ENCODE measurements around the gene PRKCA.

The PRKCA gene

DNA sequence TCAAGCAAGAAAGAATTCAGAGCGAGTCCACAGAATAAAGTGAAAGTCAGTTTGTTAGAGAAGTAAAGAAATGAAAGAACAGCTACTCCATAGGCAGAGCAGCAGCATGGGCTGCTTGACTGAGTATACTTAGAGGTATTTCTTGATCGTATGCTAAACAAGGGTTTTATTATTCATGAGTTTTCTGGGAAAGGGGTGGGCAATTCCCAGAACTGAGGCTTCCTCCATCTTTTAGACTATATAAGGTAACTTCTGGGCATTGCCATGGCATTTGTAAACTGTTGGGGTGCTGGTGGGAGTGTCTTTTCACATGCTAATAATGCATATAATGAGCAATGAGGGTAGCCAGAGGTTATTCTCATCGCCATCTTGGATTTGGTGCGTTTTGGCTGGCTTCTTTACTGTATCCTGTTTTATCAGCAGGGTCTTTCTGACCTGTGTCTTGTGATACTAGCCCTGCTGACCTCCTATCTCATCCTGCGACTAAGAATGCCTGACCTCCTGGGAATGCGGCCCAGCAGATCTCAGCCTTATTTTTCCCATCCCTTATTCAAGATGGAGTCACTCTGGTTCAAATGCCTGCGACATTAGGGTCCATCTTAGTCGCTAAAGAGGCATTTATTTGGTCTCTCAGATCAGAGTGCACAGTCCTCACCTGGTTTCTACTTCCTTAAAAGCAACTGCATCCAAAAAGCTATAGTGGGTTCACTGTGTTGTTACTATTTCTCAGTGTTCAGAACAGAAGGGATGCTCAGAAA lies 432.0 kb downstream of the PRKCA start:
- no peak for DNase-seq (ENCODE audit: insufficient read length)
- FAIRE-seq = no peak
- TF ChIP-seq TAF1 (IDR thresholded peaks at IDR 0.05; ENCODE audit: borderline replicate concordance, low read depth, low read length) = no peak

DNA sequence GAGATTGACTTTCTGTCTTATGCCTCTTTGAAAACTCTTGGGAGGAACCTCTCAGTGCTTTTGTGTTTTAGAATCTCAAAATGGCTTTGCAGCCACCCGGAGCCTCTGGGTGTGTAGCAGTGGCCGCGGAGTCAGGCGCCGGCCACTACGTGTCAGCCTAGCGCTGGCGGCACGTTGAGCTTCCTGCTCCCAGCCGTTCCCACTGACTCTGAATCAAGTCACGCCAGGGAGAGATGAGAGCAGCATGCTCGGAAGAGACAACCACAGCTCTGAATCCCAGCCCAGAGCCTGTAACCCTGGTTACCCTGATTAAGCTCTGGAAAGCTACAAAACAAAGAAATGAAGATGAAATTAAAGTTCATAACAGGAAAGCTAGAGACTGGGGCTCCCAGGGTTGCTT lies 435.1 kb downstream of the PRKCA start:
- no peak for FAIRE-seq
- TF ChIP-seq POLR2A (IDR thresholded peaks at IDR 0.05; ENCODE audit: low read depth, low read length) (no peak), POLR2AphosphoS5 (IDR thresholded peaks at IDR 0.05; ENCODE audit: low read depth, low read length) (no peak), TAF1 (IDR thresholded peaks at IDR 0.05; ENCODE audit: borderline replicate concordance, low read depth, low read length) (no peak)
- DNase-seq (ENCODE audit: insufficient read length) = no peak

DNA sequence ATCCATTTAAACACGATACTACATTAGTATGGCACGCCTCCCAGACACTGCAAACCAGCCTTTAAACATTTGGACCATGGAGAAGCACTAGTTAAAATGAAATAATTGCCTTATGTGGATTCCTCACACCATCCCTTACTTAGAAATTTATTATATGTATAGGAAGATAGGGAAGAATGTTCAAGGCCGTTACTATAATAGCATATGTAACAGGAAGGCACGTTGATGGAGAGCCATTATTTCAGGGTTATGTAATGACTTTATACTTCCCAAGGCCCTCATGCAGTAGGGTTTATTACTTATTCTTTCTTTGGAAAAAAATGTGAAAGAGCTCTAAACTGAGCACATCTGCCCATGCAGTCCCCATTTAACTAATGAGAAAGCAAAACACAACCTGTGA lies 435.9 kb downstream of the PRKCA start:
- no peak for FAIRE-seq
- TF ChIP-seq POLR2A (IDR thresholded peaks at IDR 0.05; ENCODE audit: low read depth, low read length) (no peak), POLR2AphosphoS5 (IDR thresholded peaks at IDR 0.05; ENCODE audit: low read depth, low read length) (no peak), TAF1 (IDR thresholded peaks at IDR 0.05; ENCODE audit: borderline replicate concordance, low read depth, low read length) (no peak)
- DNase-seq (ENCODE audit: insufficient read length) = no peak

DNA sequence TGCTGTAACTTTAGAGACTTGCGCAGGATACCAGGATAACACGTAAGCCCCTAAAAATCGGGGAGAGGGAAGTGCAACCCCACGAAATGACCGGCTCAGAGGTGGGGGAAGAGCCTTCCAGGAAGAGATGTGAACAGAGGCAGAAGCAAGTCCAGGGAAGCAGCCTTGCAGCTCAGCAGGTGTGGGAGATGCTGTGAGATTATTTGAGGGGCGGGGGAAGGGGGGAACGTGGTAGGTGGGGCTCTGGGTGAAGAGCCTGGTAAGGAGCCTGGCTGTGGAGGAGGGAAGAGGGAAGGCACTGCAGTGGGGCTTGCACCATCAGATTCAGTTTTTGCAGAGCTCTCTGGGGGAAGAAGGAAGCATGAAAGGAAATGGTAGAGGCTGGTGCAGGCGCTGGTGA lies 437.1 kb downstream of the PRKCA start:
- FAIRE-seq = no peak
- no peak for DNase-seq (ENCODE audit: insufficient read length)
- TF ChIP-seq POLR2A (IDR thresholded peaks at IDR 0.05; ENCODE audit: low read depth, low read length) = no peak
- no peak for TF ChIP-seq POLR2AphosphoS5 (IDR thresholded peaks at IDR 0.05; ENCODE audit: low read depth, low read length)
- TF ChIP-seq TAF1 (IDR thresholded peaks at IDR 0.05; ENCODE audit: borderline replicate concordance, low read depth, low read length) = no peak

DNA sequence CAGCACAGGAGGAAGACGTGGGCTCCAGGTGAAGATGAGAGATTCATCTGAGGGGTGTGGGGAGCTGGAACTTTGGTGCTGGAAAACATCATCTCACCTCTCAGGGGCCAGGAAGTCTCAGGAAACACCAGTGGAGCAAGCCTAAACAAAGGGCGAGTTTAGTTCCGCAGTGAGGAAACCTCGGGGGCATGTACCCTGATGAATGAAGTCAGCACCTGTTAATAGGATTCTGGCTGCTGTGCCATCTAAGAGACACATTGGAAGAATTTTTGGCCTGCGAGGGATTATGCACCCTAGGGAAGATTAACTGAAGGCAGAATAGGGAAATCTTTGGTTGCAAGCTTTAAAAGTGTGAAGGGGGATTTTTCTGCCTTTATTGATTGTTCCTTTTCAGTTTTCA lies 437.8 kb downstream of the PRKCA start:
- FAIRE-seq (no peak), DNase-seq (ENCODE audit: insufficient read length) (no peak)
- TF ChIP-seq TAF1 (IDR thresholded peaks at IDR 0.05; ENCODE audit: borderline replicate concordance, low read depth, low read length) (no peak), POLR2A (IDR thresholded peaks at IDR 0.05; ENCODE audit: low read depth, low read length) (no peak), POLR2AphosphoS5 (IDR thresholded peaks at IDR 0.05; ENCODE audit: low read depth, low read length) (no peak)

DNA sequence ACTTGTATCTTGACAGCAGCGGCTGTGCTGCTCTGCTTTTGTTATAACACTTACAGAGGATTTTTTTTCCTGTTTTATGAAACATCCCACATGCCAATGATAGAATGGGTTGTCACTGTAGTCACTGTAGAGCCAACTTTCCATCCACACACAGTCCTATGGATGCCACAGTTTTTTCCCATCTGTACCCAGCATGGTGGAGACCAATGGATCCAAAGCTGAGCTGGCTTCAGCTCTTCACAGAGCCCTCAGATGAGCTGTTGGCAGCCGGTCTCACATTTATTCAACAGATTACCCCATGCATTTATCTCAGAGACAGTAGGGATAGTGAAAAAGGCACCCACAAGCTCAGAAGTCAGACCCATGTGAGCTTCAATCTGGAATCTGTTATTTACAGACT lies 441.1 kb downstream of the PRKCA start:
- FAIRE-seq (no peak), DNase-seq (ENCODE audit: insufficient read length) (no peak)
- no peak for TF ChIP-seq POLR2AphosphoS5 (IDR thresholded peaks at IDR 0.05; ENCODE audit: low read depth, low read length)
- TF ChIP-seq POLR2A (IDR thresholded peaks at IDR 0.05; ENCODE audit: low read depth, low read length) = no peak
- TF ChIP-seq TAF1 (IDR thresholded peaks at IDR 0.05; ENCODE audit: borderline replicate concordance, low read depth, low read length) = no peak

DNA sequence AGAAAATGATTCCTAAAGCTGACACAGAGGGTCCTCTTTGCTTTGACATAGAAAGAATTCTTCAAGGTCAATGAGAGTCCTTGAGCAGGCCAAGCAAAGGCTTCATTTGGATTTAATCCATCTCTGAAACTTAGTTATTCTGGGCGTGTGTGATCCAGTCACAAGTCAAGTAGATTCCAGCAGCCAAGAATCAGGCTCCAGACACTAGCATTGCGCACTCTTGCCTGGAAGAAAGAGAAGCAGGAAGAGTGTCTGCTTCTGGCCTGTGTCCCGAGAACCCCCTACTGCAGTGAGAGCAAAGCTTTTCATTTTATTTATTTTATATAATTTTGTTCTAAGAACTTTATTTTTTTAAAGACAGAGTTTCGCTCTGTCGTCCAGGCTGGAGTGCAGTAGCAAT lies 444.3 kb downstream of the PRKCA start:
- DNase-seq (ENCODE audit: insufficient read length) (no peak), FAIRE-seq (no peak)
- TF ChIP-seq TAF1 (IDR thresholded peaks at IDR 0.05; ENCODE audit: borderline replicate concordance, low read depth, low read length) (no peak), POLR2A (IDR thresholded peaks at IDR 0.05; ENCODE audit: low read depth, low read length) (no peak), POLR2AphosphoS5 (IDR thresholded peaks at IDR 0.05; ENCODE audit: low read depth, low read length) (no peak)

DNA sequence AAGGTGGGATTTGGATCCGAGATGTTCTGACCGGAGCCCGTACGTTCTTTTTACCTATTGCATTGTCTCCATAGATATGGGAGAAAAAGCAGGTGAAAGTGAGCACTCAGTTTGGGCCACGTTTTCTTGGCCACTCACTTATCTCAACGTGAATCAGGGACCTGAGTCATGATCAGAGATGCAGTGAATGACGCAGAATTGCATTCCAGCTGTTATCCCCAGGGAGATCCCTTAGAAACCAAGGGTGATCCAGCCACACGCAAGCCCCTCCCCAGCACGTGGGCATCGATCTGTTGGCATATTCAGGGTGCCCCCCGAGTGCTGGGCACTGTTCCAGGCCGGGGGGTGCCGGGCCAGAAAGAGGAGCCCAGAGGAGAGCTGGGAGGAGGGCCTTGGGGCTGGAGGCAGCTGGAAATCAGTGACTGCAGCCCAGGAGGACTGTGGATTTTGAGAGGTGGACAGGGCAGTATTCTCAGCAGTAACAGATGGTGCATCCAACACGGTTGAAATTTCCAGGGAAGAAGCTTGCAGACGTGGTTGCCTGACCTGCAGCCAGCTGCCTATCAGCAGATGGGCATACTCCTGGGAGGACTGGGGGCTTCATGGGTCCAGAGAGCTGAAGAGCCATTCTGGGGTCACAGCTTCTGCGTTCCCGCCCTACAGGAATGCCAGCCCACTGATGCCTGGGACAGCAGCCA lies 445.3 kb downstream of the PRKCA start:
- TF ChIP-seq POLR2AphosphoS5 (IDR thresholded peaks at IDR 0.05; ENCODE audit: low read depth, low read length) (no peak), TAF1 (IDR thresholded peaks at IDR 0.05; ENCODE audit: borderline replicate concordance, low read depth, low read length) (no peak), POLR2A (IDR thresholded peaks at IDR 0.05; ENCODE audit: low read depth, low read length) (no peak)
- DNase-seq (ENCODE audit: insufficient read length) (no peak), FAIRE-seq (no peak)

DNA sequence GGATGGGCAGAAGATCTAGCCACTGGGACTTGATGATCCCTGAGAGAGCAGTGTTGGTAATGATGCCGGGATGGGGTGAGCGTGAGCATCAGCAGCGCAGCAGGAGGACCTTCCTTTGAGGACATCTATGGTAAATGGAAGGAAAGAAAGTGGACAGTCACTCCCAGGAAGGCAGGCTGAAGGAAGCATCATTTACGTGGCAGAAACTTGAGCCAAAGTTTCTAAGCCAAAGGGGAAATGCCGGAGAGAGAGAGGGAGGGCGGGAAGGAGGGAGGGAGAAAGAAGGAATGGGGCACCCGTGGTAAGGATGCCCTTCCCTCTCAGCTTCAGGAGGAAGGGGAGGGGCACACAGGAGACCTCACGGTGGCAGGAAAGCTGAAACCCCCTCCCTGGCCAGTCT lies 446.2 kb downstream of the PRKCA start:
- FAIRE-seq (no peak), DNase-seq (ENCODE audit: insufficient read length) (no peak)
- TF ChIP-seq POLR2AphosphoS5 (IDR thresholded peaks at IDR 0.05; ENCODE audit: low read depth, low read length) = no peak
- no peak for TF ChIP-seq POLR2A (IDR thresholded peaks at IDR 0.05; ENCODE audit: low read depth, low read length)
- TF ChIP-seq TAF1 (IDR thresholded peaks at IDR 0.05; ENCODE audit: borderline replicate concordance, low read depth, low read length) = no peak

DNA sequence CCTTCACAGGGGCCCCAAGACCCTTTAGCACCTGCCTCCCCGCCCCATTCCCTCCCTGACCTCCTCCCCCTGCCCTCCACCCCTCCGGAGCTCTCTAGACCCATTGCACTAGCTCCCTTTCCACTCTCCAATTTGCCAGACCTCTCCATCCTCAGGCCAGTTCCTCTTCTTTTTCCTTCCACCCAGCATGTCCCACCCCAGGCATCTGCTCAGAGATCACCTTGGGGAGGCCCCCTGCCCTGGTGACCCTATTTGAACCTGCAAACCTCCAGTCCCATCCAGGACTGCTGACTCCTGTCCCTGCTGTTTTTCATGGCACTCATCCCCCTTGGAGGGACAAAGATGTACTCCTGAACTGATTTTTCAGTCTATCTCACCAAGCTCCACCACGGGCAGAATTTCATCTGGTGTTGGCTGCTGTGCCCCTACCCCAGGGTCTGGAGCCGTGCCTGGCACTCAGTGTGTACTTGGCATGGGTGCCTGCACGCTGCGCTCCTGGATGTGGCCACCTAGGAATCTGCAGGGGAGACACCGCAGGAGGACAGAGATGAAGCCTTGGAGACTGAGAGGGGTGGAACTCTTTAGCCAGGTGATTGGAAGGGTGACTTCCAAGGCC lies 446.9 kb downstream of the PRKCA start:
- TF ChIP-seq POLR2AphosphoS5 (IDR thresholded peaks at IDR 0.05; ENCODE audit: low read depth, low read length) = no peak
- no peak for TF ChIP-seq TAF1 (IDR thresholded peaks at IDR 0.05; ENCODE audit: borderline replicate concordance, low read depth, low read length)
- TF ChIP-seq POLR2A (IDR thresholded peaks at IDR 0.05; ENCODE audit: low read depth, low read length) = no peak
- no peak for FAIRE-seq
- DNase-seq (ENCODE audit: insufficient read length) = no peak

DNA sequence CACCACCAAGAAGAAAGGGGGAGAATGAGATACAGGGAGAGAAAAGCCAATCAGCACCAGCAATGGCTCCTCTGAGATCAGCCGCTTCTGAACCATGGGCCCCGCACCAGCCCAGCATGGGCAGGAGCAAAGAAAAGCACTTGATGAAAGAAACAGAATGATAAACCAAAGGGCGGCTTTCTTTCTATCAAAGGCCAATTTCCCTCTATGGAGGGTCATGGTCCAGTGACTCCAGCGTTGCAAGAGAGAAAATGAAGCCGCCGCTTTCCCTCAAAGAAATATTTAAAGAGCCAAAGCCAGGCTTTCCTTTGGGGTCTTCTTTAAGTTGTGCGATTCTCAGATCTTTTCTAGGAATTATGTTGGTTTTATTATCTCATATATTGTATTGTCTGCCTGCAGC lies 447.7 kb downstream of the PRKCA start:
- TF ChIP-seq TAF1 (IDR thresholded peaks at IDR 0.05; ENCODE audit: borderline replicate concordance, low read depth, low read length) = no peak
- FAIRE-seq (no peak), DNase-seq (ENCODE audit: insufficient read length) (no peak)
